B cell (primary cell): ENCODE measurements around the gene ECHDC1.

ENCODE experiments used
- CTCF ChIP-seq: fragments of 200-600 bp; IDR thresholded peaks from one replicate; pipeline ENCODE4 v1.8.0; 2022; ENCODE audit warnings: antibody characterized with exemption, mild to moderate bottlenecking
- EZH2 ChIP-seq: IDR thresholded peaks from 2 replicates; pipeline ENCODE4 v1.6.1; 2012; ENCODE audit warnings: borderline replicate concordance, low read depth, mild to moderate bottlenecking, moderate library complexity, low read length; ENCODE audit not compliant: insufficient read depth, poor library complexity, severe bottlenecking

GRCh38 chr6:127289934-127290333 is 53.5 kb downstream of the ECHDC1 start:
- TF ChIP-seq CTCF, result no peak
- no peak for TF ChIP-seq EZH2
